Measurements from ENCODE around the gene RNF222. TPM values are rescaled to one million over a fixed set of nuclear protein-coding genes. Genes with fewer than 3 reads are reported as not detected.

RNF222 gene
- total and polyA plus RNA-seq, 2 of the 4 experiments (the other 2 are of a cell fraction) = not detected

- peaks cover 10 to 34% of the 10 kb centered on the region in 2 experiments for H3K79me1 ChIP-seq (ENCODE audit: low read depth in 1 of 2, low read length in 2 of 2)
- H2AK5ac ChIP-seq (ENCODE audit: low read depth, low read length) = no peak overlapping the region
- ChIA-PET CTCF (no interaction called here), POLR2A (ENCODE audit: unreplicated experiment) (no interaction called here)
- H2AK9ac ChIP-seq (replicated peaks; ENCODE audit: low read depth, low read length, poor library complexity) = no peak overlapping the region
- dilution Hi-C loops (cut with HindIII; ENCODE audit: low sequenced_read_pairs, unreplicated experiment) = no loop called here
- H4K8ac ChIP-seq (ENCODE audit: low read depth in 2 of 2, low read length in 2 of 2) = no peak overlapping the region
- no TSS peak for BruUV-seq (replicated peaks)
- peaks cover 27% of the 10 kb centered on the region for H3K36me3 ChIP-seq (ENCODE audit: control insufficient read depth, insufficient read depth, low read length)
- intact Hi-C loops (cut with micrococcal nuclease) = loop anchor here (2.0 kb wide), 1 partner anchor 129 kb away; the partner anchor contains the start of genes CTC1 and PFAS
- no peak overlapping the region for H3K18ac ChIP-seq (ENCODE audit: low read depth, low read length)
- no peaks in the 10 kb centered on the region for H3K9me3 ChIP-seq (ENCODE audit: control insufficient read depth, insufficient read depth, low read length)
- peaks cover 8% of the 10 kb centered on the region for H3K4me1 ChIP-seq (ENCODE audit: control insufficient read depth, insufficient read depth, low read length)
- no peak for TF ChIP-seq MAZ (IDR thresholded peaks at IDR 0.05; ENCODE audit: borderline replicate concordance, low read depth, low read length)
- TF ChIP-seq NFE2L2 (IDR thresholded peaks at IDR 0.05; ENCODE audit: low read depth, low read length) = no peak
- no peak for TF ChIP-seq MAFK (IDR thresholded peaks at IDR 0.05; ENCODE audit: low read depth, low read length)
- TF ChIP-seq MXI1 (IDR thresholded peaks at IDR 0.05; ENCODE audit: borderline replicate concordance, low read depth, low read length) = no peak
- TF ChIP-seq RCOR1 (IDR thresholded peaks at IDR 0.05; ENCODE audit: insufficient replicate concordance, low read length) = no peak
- H4K20me1 ChIP-seq (ENCODE audit: insufficient read depth, low read length) = peaks cover 33% of the 10 kb centered on the region
- H2BK15ac ChIP-seq (ENCODE audit: low read depth, low read length) = no peak overlapping the region
- no peak overlapping the region for H4K5ac ChIP-seq (ENCODE audit: low read depth, low read length)
- no peak overlapping the region for H3K14ac ChIP-seq (replicated peaks; ENCODE audit: low read depth, low read length)
- H2BK120ac ChIP-seq (ENCODE audit: low read depth, low read length) = no peak overlapping the region
- no peak overlapping the region for H3K27ac ChIP-seq (ENCODE audit: insufficient read depth, low read length)
- DNase-seq (no peak), ATAC-seq (ENCODE audit: low read depth) (no peak)
- H4K91ac ChIP-seq (ENCODE audit: insufficient read depth, low read depth, low read length) = no peak overlapping the region
- H3K9me1 ChIP-seq (ENCODE audit: insufficient read depth, low read length) = peaks cover 3% of the 10 kb centered on the region; the same call in 1 of the 2 replicates
- H3K4me2 ChIP-seq (ENCODE audit: low read depth, low read length) = no peak overlapping the region
- H3K27me3 ChIP-seq (ENCODE audit: control insufficient read depth, insufficient read depth, low read length) = no peaks in the 10 kb centered on the region
- no peak overlapping the region for H3K4me3 ChIP-seq (ENCODE audit: insufficient read depth, low read depth, low read length)
- in situ Hi-C loops (cut with MboI; ENCODE audit: low sequenced_read_pairs) = no loop called here
- no peak overlapping the region for H2AFZ ChIP-seq (replicated peaks; ENCODE audit: low read length, poor library complexity)
- WGBS, 2 experiments (ENCODE audit: extremely low coverage in 2 of 2, insufficient read length in 1 of 2) = no CpG with 5 or more reads among the region's 4 CpGs
- H2BK5ac ChIP-seq (ENCODE audit: low read depth, low read length, poor library complexity, severe bottlenecking) = no peak overlapping the region
- H3K23ac ChIP-seq (ENCODE audit: low read depth, low read length) = no peak overlapping the region
- H3K56ac ChIP-seq (ENCODE audit: extremely low read depth, insufficient read depth, low read length) = no peak overlapping the region
- no peak overlapping the region for H3K9ac ChIP-seq (ENCODE audit: low read depth, low read length)
- H3K4ac ChIP-seq (ENCODE audit: low read depth, low read length) = no peak overlapping the region
- no peak overlapping the region for H2BK20ac ChIP-seq (ENCODE audit: low read depth, low read length)
These were observed 20.2 kb downstream of the RNF222 start for GRCh38 chr17:8377422-8377821.

All from IMR-90 (cell line).